Peyer's patch (tissue), 4 donors: ENCODE measurements around the gene NDUFV1. TPM values are rescaled to one million over a fixed set of nuclear protein-coding genes. Genes with fewer than 3 reads are reported as not detected.
"Not testable (repeated sequence)": the region's sequence is repeated elsewhere in the genome, so short reads cannot be mapped to it uniquely, and the experiment has no call there.

Experiments used
- DNase-seq, 3 donors: peaks; one replicate each; pipeline ENCODE4 v3.0.0-alpha.2; 2017 to 2019
- H3K27ac ChIP-seq, 4 donors: fragments of 200-600 bp; sonication (generic); one replicate each; pipeline ENCODE4 v1.5.1; 2016 to 2019
- H3K27me3 ChIP-seq, 2 donors: fragments of 200-600 bp; sonication (generic); one replicate each; pipeline ENCODE4 v1.5.1; 2019
- H3K36me3 ChIP-seq, 3 donors: fragments of 200-600 bp; sonication (generic); one replicate each; pipeline ENCODE4 v1.5.1; 2016 to 2019
- H3K4me1 ChIP-seq, 4 donors: fragments of 200-600 bp; sonication (generic); one replicate each; pipeline ENCODE4 v1.5.1; 2016 to 2019
- H3K4me3 ChIP-seq, 4 donors: fragments of 200-600 bp; sonication (generic); 1 replicate in 3 of 4; 2 replicates in 1 of 4; pipeline ENCODE4 v1.5.1; 2016 to 2019; ENCODE audit warnings: mild to moderate bottlenecking in 1 of 4
- H3K9me3 ChIP-seq, 4 donors: fragments of 200-600 bp; sonication (generic); one replicate each; pipeline ENCODE4 v1.5.1; 2016 to 2019; ENCODE audit warnings: mild to moderate bottlenecking in 1 of 4
- CTCF ChIP-seq, 6 experiments: fragments of 450-650 bp in 4 of 6; fragments of 200-600 bp in 2 of 6; sonication (generic) in 1 of 6; IDR thresholded peaks; one replicate each; pipeline ENCODE4 v1.5.1; 2017 to 2019; ENCODE audit warnings: antibody characterized with exemption in 6 of 6, mild to moderate bottlenecking in 3 of 6, moderate library complexity in 1 of 6
- POLR2A ChIP-seq, 2 donors: fragments of 450-650 bp; IDR thresholded peaks; one replicate each; pipeline ENCODE4 v1.5.1; 2017; ENCODE audit warnings: antibody characterized with exemption in 2 of 2, mild to moderate bottlenecking in 2 of 2, moderate library complexity in 2 of 2
- total RNA-seq, 4 donors: library from RNA; depleted of rRNA; stranded (reverse); fragments of >200 nt; gene quantifications; one replicate each; pipeline ENCODE4 v1.1.0, GENCODE V29; 2016

Gene NDUFV1
- total RNA-seq, 4 donors from 2014 or later = 297 to 532 (median 329) TPM

GRCh38 chr11:67634366-67635230 lies 27.9 kb downstream of the NDUFV1 start:
- peak; percentile 21 to 43 for TF ChIP-seq POLR2A (IDR thresholded peaks at IDR 0.05)
- TF ChIP-seq CTCF (IDR thresholded peaks at IDR 0.05) = no peak
- no peaks in the 10 kb centered on the region for H3K9me3 ChIP-seq
- H3K4me3 ChIP-seq = peak overlapping the region in 1 of 4 donors; percentile 22
- H3K4me1 ChIP-seq = peaks cover 5 to 40% (median 9%) of the 10 kb centered on the region in 4 donors
- peak overlapping the region in 3 of 4 donors; percentile 90 to 100 (median 100) for H3K27ac ChIP-seq
- DNase-seq = peak in 2 of 3 donors; percentile 84 to 93
- H3K36me3 ChIP-seq = no peaks in the 10 kb centered on the region
- H3K27me3 ChIP-seq = no peaks in the 10 kb centered on the region

DNA sequence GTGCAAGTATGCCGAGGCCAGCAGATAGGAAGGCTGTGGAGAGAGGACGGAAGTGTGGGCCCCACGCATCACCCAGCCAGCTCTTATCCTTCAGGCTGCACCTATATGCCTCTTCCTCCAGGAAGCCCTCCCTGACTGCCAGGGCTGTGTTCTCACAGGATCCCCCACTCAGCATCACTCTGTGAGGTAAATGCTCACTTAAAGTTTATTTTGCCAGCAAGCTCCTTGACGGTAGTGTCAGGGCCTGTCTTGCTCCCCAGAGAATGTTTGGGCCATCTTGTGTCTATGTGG lies 28.4 kb downstream of the NDUFV1 start:
- H3K9me3 ChIP-seq = no peaks in the 10 kb centered on the region
- H3K4me3 ChIP-seq = no peak overlapping the region
- no peak for DNase-seq
- H3K27ac ChIP-seq = peak overlapping the region in 3 of 4 donors; percentile 41 to 100 (median 100)
- no peaks in the 10 kb centered on the region for H3K36me3 ChIP-seq
- TF ChIP-seq POLR2A (IDR thresholded peaks at IDR 0.05) (no peak), CTCF (IDR thresholded peaks at IDR 0.05) (no peak)
- H3K4me1 ChIP-seq = peaks cover 5 to 40% (median 9%) of the 10 kb centered on the region in 4 donors
- H3K27me3 ChIP-seq = no peaks in the 10 kb centered on the region

DNA sequence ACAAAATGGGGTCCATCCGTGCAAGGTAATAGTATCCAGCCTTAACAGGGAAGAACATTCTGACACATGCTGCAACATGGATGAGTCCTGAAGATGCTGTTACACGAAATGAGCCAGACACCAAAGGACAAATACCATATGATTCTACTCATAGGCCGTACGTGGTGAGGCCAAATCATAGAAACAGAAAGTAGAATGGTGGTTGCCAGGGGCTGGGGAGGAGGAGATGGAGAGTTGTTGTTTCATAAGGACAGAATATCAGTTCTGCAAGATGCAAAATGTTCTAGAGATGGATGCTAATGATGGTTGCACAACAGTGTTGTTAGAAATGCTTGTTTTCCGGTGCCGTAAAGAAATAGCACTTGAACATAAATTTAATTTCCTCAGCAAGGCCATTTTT lies 30.2 kb downstream of the NDUFV1 start:
- TF ChIP-seq CTCF (IDR thresholded peaks at IDR 0.05) (no peak), POLR2A (IDR thresholded peaks at IDR 0.05) (no peak)
- Histone ChIP-seq H3K36me3 (no peaks in the 10 kb centered on the region), H3K9me3 (no peaks in the 10 kb centered on the region)

GRCh38 chr11:67637441-67637840 lies 30.7 kb downstream of the NDUFV1 start:
- not testable (repeated sequence) for H3K9me3 ChIP-seq, H3K36me3 ChIP-seq, DNase-seq, H3K27ac ChIP-seq, H3K4me3 ChIP-seq, H3K27me3 ChIP-seq
- H3K4me1 ChIP-seq = peaks cover 0 to 22% (median 0%) of the 10 kb centered on the region in 4 donors

More for the DNA sequence above, 30.2 kb downstream of the NDUFV1 start:
- Histone ChIP-seq H3K4me1 (peaks cover 0 to 27% (median 0%) of the 10 kb centered on the region in 4 donors), H3K4me3 (no peak overlapping the region), H3K27me3 (no peaks in the 10 kb centered on the region), H3K27ac (no peak overlapping the region)
- no peak for DNase-seq

GRCh38 chr11:67638535-67639437 lies 32.0 kb downstream of the NDUFV1 start:
- TF ChIP-seq CTCF (IDR thresholded peaks at IDR 0.05) = no peak
- TF ChIP-seq POLR2A (IDR thresholded peaks at IDR 0.05) = no peak
- H3K9me3 ChIP-seq = no peaks in the 10 kb centered on the region
- H3K4me1 ChIP-seq = peaks cover 0 to 13% (median 0%) of the 10 kb centered on the region in 4 donors
- H3K27ac ChIP-seq = no peak overlapping the region
- no peak for DNase-seq
- H3K27me3 ChIP-seq = no peaks in the 10 kb centered on the region
- no peaks in the 10 kb centered on the region for H3K36me3 ChIP-seq
- no peak overlapping the region for H3K4me3 ChIP-seq

- Histone ChIP-seq H3K4me3 (no peak within 1 kb of the TSS), H3K4me1 (peaks cover 0 to 6% (median 0%) of the 10 kb centered on the region in 4 donors), H3K27ac (no peak within 1 kb of the TSS), H3K36me3 (no peaks in the 10 kb centered on the region), H3K9me3 (no peaks in the 10 kb centered on the region), H3K27me3 (no peaks in the 10 kb centered on the region)
- no peak for DNase-seq
- TF ChIP-seq CTCF (IDR thresholded peaks at IDR 0.05) (no peak), POLR2A (IDR thresholded peaks at IDR 0.05) (no peak)
Measured at GRCh38 chr11:67639438-67639859, 32.7 kb downstream of the NDUFV1 start, which contains the start of gene TBX10. TSS of gene TBX10 (minus strand) at chr11:67639763. CDS start at chr11:67639472, 291 bp downstream.
